Measurements from ENCODE around the gene TMEM208.

The TMEM208 gene

DNA sequence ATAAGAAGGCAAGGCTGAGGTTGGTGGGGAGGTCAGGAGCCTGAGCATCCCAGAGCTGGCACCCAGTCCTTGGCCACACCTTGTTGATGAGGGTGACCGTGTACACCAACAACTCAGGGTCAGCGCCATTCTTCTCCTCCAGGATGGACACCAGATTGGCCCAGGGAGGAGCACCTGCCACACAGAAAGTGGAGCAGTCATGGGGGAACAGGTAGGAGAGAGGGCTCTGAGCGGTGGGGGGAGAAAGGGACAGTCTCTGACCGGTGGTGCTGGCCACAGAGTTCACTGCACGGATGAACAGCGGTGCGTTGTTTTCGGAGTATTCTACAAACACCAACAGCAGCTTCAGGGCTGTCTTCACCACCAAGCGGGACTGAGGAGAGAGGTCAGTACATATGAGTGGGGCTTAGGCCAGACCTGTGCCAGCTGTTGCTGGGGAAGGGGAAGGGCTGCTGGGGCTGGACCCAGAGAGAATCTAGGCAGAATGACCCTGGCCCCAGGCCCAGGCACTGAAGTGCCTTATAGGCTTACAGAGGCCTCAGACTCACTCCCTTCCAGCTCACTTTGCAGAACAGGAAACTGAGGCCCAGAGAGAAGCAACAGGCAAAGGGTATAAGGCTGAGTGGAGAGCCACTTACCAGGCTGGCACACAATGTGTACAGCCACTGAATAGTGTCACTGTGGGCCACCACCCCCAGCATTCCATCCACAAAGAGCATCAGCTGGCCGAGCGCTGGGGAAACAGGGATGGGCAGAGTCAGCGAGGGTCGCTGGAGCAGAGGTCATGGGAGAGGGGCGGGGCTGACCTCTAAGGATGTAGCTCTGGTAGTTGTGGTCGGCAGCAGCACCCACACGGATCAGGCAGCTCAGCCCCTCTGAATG, 10.7 kb downstream of the TMEM208 start:
- no peak for DNase-seq (ENCODE audit: low read depth)
- H3K4me3 ChIP-seq (ENCODE audit: low read depth, low read length), result no peak overlapping the region
- TF ChIP-seq, protein P1, sequence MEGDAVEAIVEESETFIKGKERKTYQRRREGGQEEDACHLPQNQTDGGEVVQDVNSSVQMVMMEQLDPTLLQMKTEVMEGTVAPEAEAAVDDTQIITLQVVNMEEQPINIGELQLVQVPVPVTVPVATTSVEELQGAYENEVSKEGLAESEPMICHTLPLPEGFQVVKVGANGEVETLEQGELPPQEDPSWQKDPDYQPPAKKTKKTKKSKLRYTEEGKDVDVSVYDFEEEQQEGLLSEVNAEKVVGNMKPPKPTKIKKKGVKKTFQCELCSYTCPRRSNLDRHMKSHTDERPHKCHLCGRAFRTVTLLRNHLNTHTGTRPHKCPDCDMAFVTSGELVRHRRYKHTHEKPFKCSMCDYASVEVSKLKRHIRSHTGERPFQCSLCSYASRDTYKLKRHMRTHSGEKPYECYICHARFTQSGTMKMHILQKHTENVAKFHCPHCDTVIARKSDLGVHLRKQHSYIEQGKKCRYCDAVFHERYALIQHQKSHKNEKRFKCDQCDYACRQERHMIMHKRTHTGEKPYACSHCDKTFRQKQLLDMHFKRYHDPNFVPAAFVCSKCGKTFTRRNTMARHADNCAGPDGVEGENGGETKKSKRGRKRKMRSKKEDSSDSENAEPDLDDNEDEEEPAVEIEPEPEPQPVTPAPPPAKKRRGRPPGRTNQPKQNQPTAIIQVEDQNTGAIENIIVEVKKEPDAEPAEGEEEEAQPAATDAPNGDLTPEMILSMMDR (conservative IDR thresholded peaks at IDR 0.05; ENCODE audit: low read depth, low read length), result no peak

DNA sequence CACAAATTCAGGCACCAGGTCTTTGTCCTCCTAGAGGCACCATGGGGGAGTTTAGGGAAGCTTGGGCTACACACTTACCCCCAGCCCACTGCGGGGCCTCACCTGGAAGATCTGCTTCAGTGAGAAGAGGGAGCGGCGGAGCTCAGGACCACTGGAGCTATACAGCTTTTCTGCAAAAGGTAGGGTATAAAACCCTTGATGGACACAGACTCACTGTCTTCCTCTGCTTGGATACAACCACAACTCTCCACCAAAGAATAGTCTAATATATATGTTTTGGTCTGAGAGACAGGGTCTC, 11.3 kb downstream of the TMEM208 start:
- DNase-seq (ENCODE audit: low read depth), result no peak
- TF ChIP-seq, protein P1 (conservative IDR thresholded peaks at IDR 0.05; ENCODE audit: low read depth, low read length), result no peak
- H3K4me3 ChIP-seq (ENCODE audit: low read depth, low read length), result no peak overlapping the region

GRCh38 chr16:67238806-67239470, 12.0 kb downstream of the TMEM208 start:
- no peak overlapping the region for H3K4me3 ChIP-seq (ENCODE audit: low read depth, low read length)
- DNase-seq (ENCODE audit: low read depth), result no peak
- TF ChIP-seq, protein P1 (conservative IDR thresholded peaks at IDR 0.05; ENCODE audit: low read depth, low read length), result no peak

DNA sequence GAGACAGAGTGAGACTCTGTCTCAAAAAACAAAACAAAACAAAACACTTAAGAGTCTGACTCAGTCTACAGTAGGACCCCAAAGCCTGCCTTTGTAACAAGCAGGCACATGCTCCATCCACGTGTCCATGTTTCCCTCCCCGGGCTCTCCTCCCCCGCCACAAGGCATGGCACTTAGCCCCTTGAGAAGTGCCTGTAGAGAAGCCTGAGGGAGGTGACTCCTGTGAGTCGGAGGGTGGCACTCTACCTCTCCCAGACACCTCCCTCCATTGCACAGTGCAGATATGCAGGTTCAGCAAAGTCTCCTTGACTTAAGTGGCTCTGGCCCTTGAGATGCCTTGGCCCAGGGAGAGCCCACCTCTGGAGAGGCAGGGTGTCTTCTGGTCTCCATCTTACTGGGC, 13.6 kb downstream of the TMEM208 start:
- DNase-seq (ENCODE audit: low read depth), result peak; percentile 27
- TF ChIP-seq, protein P1 (conservative IDR thresholded peaks at IDR 0.05; ENCODE audit: low read depth, low read length), result no peak
- no peak overlapping the region for H3K4me3 ChIP-seq (ENCODE audit: low read depth, low read length)

GRCh38 chr16:67241008-67241900, 14.3 kb downstream of the TMEM208 start:
- no peak overlapping the region for H3K4me3 ChIP-seq (ENCODE audit: low read depth, low read length)
- peak; percentile 73 for DNase-seq (ENCODE audit: low read depth)
- TF ChIP-seq, protein P1 (conservative IDR thresholded peaks at IDR 0.05; ENCODE audit: low read depth, low read length), result no peak

DNA sequence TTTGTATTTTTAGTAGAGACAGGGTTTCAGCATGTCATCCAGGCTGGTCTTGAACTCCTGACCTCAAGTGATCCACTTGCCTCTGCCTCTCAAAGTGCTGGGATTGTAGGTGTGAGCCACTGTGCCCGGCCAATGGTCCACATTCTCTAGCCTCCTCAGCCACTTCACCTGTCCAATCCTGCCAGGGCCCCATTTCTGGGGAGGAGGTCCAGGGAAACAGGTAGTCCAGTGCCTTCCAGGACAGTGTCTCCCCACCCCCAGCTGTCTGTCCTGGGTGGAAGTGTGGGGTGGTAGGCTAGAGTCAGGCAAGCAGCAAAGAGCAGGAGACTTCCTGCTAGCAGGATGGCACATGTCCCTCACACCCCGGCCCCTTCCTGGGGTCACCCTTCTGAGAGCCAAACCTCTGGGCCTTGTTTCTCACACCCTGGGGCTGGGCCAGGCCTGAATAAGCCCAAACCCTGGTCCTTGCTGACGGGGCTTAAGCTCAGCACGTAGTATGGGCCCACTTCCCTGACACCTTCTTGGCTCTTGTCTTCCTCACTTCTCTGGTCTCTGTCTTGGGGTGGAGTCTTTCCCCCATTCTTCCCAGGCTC, 15.3 kb downstream of the TMEM208 start:
- no peak overlapping the region for H3K4me3 ChIP-seq (ENCODE audit: low read depth, low read length)
- no peak for DNase-seq (ENCODE audit: low read depth)
- TF ChIP-seq, protein P1 (conservative IDR thresholded peaks at IDR 0.05; ENCODE audit: low read depth, low read length), result no peak

Measured in choroid plexus epithelial cell (primary cell).